ENCODE data around the gene LY9. TPM values are rescaled to one million over a fixed set of nuclear protein-coding genes. Genes with fewer than 3 reads are reported as not detected.

LY9 gene
- total RNA-seq, 1 donor from 2014 or later: not detected

DNA sequence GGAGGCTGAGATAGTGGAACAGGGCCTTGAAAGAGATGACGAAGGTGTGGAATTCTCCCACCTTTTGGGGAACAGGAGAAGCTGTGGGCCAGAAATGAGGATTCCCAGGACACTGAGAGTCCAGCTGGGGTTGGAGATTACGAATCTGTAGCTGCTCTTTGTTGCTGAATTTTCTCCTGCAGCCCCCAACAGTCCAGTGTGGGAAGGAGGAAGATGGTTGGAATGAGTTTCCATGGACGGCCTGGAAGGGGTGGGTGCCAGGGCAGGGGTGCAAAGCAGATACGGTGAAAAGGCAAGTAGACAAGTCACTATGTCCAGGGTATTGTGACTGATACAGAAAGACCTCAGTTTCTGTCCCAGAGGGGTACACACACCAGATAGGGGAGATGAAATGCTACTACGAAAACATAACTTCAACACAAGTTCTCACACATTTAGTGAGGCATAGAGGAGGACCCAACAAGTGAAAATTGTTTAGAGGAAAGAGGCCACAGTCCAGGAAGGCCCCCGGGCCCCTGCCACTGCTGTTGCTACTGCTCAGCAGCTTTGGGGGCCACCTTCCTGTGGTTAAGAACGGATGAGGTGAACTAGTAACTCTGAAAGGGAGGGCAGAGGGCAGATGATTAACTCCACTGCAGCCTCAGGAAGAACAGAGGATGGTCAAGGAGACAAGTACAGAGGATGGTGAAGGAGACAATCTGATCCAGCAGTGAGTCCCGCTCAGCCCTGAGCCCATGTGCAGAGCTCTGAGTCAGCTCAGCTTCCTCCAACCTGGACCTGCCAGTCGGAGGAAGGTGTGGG lies 59.4 kb downstream of the LY9 start:
- H3K27me3 Mint-ChIP-seq (ENCODE audit: low read depth): peaks cover 7% of the 10 kb centered on the region
- TF ChIP-seq CTCF (IDR thresholded peaks at IDR 0.05; ENCODE audit: unreplicated experiment): no peak
- DNase-seq (ENCODE audit: low spot score in 2 of 2, unreplicated experiment in 2 of 2): no peak
- no peaks in the 10 kb centered on the region for H3K36me3 Mint-ChIP-seq
- H3K4me1 Mint-ChIP-seq: no peaks in the 10 kb centered on the region
- no peak overlapping the region for H3K27ac Mint-ChIP-seq
- H3K9me3 Mint-ChIP-seq: no peaks in the 10 kb centered on the region
- no peak overlapping the region for H3K4me3 Mint-ChIP-seq

DNA sequence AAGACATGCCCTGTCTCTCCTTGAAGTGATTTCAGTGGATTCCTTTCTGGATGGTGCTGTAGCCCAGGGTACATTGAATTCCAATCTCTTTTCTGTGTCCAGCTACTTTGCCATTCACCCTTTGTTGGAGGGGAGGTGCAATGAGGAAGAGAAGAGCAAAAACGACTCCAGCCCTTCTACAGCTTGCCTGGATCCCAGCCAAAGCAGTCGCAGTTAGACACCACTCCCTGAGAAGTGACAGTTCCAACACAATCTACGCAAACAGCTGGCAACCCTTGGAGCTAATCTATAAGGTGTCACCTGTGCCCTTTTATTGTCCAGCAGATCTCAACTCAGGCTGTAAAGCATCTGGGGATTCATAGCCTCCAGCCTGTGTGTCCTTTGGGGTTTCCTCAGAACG lies 62.1 kb downstream of the LY9 start:
- no peak for DNase-seq (ENCODE audit: low spot score in 2 of 2, unreplicated experiment in 2 of 2)
- H3K9me3 Mint-ChIP-seq: no peaks in the 10 kb centered on the region
- no peak overlapping the region for H3K27ac Mint-ChIP-seq
- H3K36me3 Mint-ChIP-seq: no peaks in the 10 kb centered on the region
- H3K4me3 Mint-ChIP-seq: no peak overlapping the region
- no peak for TF ChIP-seq CTCF (IDR thresholded peaks at IDR 0.05; ENCODE audit: unreplicated experiment)
- peaks cover 7% of the 10 kb centered on the region for H3K27me3 Mint-ChIP-seq (ENCODE audit: low read depth)
- H3K4me1 Mint-ChIP-seq: peaks cover 7% of the 10 kb centered on the region

DNA sequence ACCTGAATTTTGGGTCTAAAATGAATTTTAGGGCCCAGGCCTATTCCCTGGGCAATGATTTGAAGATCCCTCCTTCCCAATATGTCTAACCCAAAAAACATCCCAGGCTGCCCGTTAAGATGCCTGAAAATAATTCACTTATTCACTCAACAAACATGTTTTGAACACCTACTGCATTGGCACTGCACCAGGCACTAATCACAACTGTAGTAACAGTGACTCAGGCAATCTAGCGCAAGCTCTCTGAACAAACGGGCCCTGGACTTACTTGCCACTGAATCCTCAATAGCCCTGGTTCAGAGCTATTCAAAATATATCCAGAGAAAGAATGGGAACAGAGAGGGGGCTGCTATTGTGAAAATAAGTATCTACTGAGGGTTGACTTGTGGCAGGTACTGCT lies 62.5 kb downstream of the LY9 start:
- no peak for DNase-seq (ENCODE audit: low spot score in 2 of 2, unreplicated experiment in 2 of 2)
- Mint-ChIP-seq H3K36me3 (no peaks in the 10 kb centered on the region), H3K9me3 (no peaks in the 10 kb centered on the region), H3K4me3 (no peak overlapping the region), H3K27ac (no peak overlapping the region), H3K27me3 (ENCODE audit: low read depth) (peaks cover 7% of the 10 kb centered on the region), H3K4me1 (peaks cover 7% of the 10 kb centered on the region)
- no peak for TF ChIP-seq CTCF (IDR thresholded peaks at IDR 0.05; ENCODE audit: unreplicated experiment)

DNA sequence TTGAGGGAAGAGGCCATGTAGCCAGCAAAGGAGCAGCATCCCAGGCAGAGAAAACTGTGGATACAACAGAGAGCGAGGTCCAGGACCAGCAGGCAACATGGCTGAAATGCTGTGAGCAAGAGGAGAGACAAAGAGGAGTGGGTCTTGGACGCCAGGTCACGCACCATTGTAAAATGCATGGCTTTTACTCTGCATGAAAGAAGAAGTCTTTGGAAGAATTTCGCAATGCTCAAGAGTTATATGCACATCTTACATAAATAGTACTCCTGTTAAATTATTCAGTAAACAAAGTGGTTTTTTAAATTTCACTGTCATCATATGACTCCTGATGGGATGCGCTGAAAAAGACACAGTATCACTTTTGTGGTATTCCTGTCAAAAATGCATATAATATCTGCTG lies 63.2 kb downstream of the LY9 start:
- DNase-seq (ENCODE audit: low spot score in 2 of 2, unreplicated experiment in 2 of 2): no peak
- Mint-ChIP-seq H3K27ac (no peak overlapping the region), H3K27me3 (ENCODE audit: low read depth) (peaks cover 4% of the 10 kb centered on the region), H3K36me3 (no peaks in the 10 kb centered on the region), H3K9me3 (no peaks in the 10 kb centered on the region), H3K4me3 (no peak overlapping the region), H3K4me1 (peaks cover 7% of the 10 kb centered on the region)
- no peak for TF ChIP-seq CTCF (IDR thresholded peaks at IDR 0.05; ENCODE audit: unreplicated experiment)

- no peak overlapping the region for H3K4me3 Mint-ChIP-seq
- no peak overlapping the region for H3K27ac Mint-ChIP-seq
- H3K4me1 Mint-ChIP-seq: peaks cover 7% of the 10 kb centered on the region
- no peaks in the 10 kb centered on the region for H3K36me3 Mint-ChIP-seq
- H3K9me3 Mint-ChIP-seq: no peaks in the 10 kb centered on the region
- no peak for DNase-seq (ENCODE audit: low spot score in 2 of 2, unreplicated experiment in 2 of 2)
- TF ChIP-seq CTCF (IDR thresholded peaks at IDR 0.05; ENCODE audit: unreplicated experiment): no peak
- peaks cover 4% of the 10 kb centered on the region for H3K27me3 Mint-ChIP-seq (ENCODE audit: low read depth)
Observed at GRCh38 chr1:160860840-160861505, 65.0 kb downstream of the LY9 start.
